Activated naive CD8-positive, alpha-beta T cell treated with anti-CD3 and anti-CD28 coated beads, Interleukin-2, amount 10 ng/mL, durations not matched to agents 7 days and 5 days (primary cell): ENCODE measurements around the gene LRRC46. TPM values are rescaled to one million over a fixed set of nuclear protein-coding genes. Genes with fewer than 3 reads are reported as not detected.

Experiments
- ATAC-seq: fragments of 150-1000 bp; cut with Tn5 transposase; one replicate; pipeline ENCODE4 v1.10.0; 2021; ENCODE audit warnings: low read depth, moderate library complexity
- POLR2A ChIA-PET: fragments of 350-600 bp; sonication (Branson Sonifier 250); formaldehyde crosslinking; loops from one replicate; lab custom pipeline; 2021; ENCODE audit warnings: antibody characterized with exemption; lab: Charles Lee
- DNase-seq: peaks from one replicate; pipeline ENCODE4 v3.0.0; 2021
- H3K27ac Mint-ChIP-seq: one replicate; pipeline ENCODE4 v1.8.0; 2022; ENCODE audit warnings: mild to moderate bottlenecking, mixed read lengths
- H3K27me3 Mint-ChIP-seq: one replicate; pipeline ENCODE4 v1.8.0; 2022; ENCODE audit warnings: mild to moderate bottlenecking, moderate library complexity, mixed read lengths
- H3K36me3 Mint-ChIP-seq: one replicate; pipeline ENCODE4 v1.8.0; 2021; ENCODE audit warnings: mild to moderate bottlenecking, mixed read lengths
- H3K4me1 Mint-ChIP-seq: one replicate; pipeline ENCODE4 v1.8.0; 2021; ENCODE audit warnings: mixed read lengths
- H3K4me3 Mint-ChIP-seq: one replicate; pipeline ENCODE4 v1.8.0; 2022; ENCODE audit warnings: mild to moderate bottlenecking, moderate library complexity, mixed read lengths
- H3K9me3 Mint-ChIP-seq: one replicate; pipeline ENCODE4 v1.8.0; 2021; ENCODE audit warnings: mixed read lengths
- total RNA-seq, 2 experiments: library from RNA; stranded (reverse); gene quantifications; one replicate each; pipeline ENCODE4 v1.2.3, GENCODE V29; 2021

Gene LRRC46
- total RNA-seq, 2 experiments from 2014 or later: 0.42 to 0.43 TPM

- H3K27ac Mint-ChIP-seq: no peak overlapping the region
- DNase-seq: no peak
- H3K27me3 Mint-ChIP-seq: no peaks in the 10 kb centered on the region
- no peak for ATAC-seq
- H3K4me1 Mint-ChIP-seq: peaks cover 15% of the 10 kb centered on the region
- POLR2A ChIA-PET: interaction anchor here (1.4 kb wide), 1 partner anchor 81 kb away, joined by 3 read pairs; no protein-coding TSS in a partner anchor
- peaks cover 16% of the 10 kb centered on the region for H3K36me3 Mint-ChIP-seq
- no peak overlapping the region for H3K4me3 Mint-ChIP-seq
- H3K9me3 Mint-ChIP-seq: no peaks in the 10 kb centered on the region
Observed at GRCh38 chr17:47823519-47823918, 8.0 kb upstream of the LRRC46 start.

- Mint-ChIP-seq H3K27me3 (no peaks in the 10 kb centered on the region), H3K4me1 (peaks cover 27% of the 10 kb centered on the region), H3K36me3 (peaks cover 11% of the 10 kb centered on the region), H3K4me3 (peak overlapping the region; percentile 97), H3K27ac (peak overlapping the region; percentile 74), H3K9me3 (no peaks in the 10 kb centered on the region)
- POLR2A ChIA-PET: interaction anchor here (1.0 kb wide), 1 partner anchor 11 kb away, joined by 4 read pairs; the partner anchor contains the start of gene SCRN2
- DNase-seq (no peak), ATAC-seq (no peak)
Observed at GRCh38 chr17:47829870-47830269, 1.6 kb upstream of the LRRC46 start.

DNA sequence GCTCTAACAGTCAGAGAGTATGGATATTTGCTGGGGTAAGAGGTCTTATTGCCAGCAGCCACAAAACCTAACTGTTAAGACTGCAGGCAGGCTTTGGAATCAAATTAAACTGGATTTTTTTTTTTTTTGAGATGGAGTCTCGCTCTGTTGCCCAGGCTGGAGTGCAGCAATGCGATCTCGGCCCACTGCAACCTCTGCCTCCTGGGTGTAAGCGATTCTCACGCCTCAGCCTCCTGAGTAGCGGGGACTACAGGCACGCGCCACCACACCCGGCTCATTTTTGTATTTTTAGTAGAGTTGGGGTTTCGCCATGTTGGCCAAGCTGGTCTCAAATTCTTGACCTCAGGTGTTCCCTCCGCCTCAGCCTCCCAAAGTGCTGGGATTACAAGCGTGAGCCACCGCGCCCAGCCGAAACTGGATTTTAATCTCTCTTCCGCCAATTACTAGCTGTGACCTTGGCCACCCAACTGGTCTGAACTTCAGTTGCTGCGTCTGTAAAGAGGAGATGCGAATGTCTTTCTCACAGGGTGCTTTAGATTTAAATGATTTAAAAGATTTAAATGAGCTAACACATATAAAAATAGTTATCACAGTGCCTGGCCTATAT, 971 bp upstream of the LRRC46 start:
- peaks cover 8% of the 10 kb centered on the region for H3K36me3 Mint-ChIP-seq
- DNase-seq (no peak), ATAC-seq (no peak)
- no peaks in the 10 kb centered on the region for H3K27me3 Mint-ChIP-seq
- peaks cover 34% of the 10 kb centered on the region for H3K4me1 Mint-ChIP-seq
- H3K4me3 Mint-ChIP-seq: peak overlapping the region; percentile 97
- POLR2A ChIA-PET: interaction anchor here (1.0 to 1.6 kb wide), 3 partner anchors 9 to 183 kb away, joined by 4 to 19 read pairs (median 5); partner anchors contain the start of genes OSBPL7 and SCRN2
- H3K9me3 Mint-ChIP-seq: no peaks in the 10 kb centered on the region
- peak overlapping the region; percentile 95 for H3K27ac Mint-ChIP-seq

DNA sequence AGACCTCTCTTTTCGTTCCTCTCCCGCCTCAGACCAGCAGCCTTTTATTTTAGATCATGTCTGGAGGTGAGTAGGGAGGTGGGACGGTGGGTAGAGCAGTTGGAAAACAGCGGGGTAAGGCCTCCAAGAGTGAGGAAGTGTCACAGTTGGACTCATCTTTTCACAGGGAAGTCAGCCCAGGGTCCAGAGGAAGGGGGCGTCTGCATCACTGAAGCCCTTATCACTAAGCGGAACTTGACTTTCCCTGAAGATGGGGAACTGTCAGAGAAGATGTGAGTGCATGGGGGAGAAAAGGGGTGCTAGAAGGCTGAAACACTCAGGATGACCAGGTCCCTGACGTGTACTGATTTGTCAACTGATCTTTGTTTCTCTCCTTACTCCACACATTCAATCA, 461 bp downstream of the LRRC46 start:
- Mint-ChIP-seq H3K4me3 (peak overlapping the region; percentile 97), H3K27ac (peak overlapping the region; percentile 95), H3K9me3 (no peaks in the 10 kb centered on the region), H3K36me3 (peaks cover 1% of the 10 kb centered on the region), H3K4me1 (peaks cover 38% of the 10 kb centered on the region), H3K27me3 (no peaks in the 10 kb centered on the region)
- ATAC-seq (no peak), DNase-seq (no peak)
- POLR2A ChIA-PET: interaction anchor here (0.6 to 1.7 kb wide), 14 partner anchors 8 to 217 kb away, joined by 3 to 19 read pairs (median 4); partner anchors contain the start of genes KPNB1, OSBPL7, PNPO and SCRN2

- DNase-seq (no peak), ATAC-seq (no peak)
- POLR2A ChIA-PET: interaction anchor here (2.3 kb wide), 1 partner anchor 61 kb away, joined by 7 read pairs; the partner anchor contains the start of gene SP2
- Mint-ChIP-seq H3K9me3 (no peaks in the 10 kb centered on the region), H3K4me1 (peaks cover 36% of the 10 kb centered on the region), H3K36me3 (peaks cover 1% of the 10 kb centered on the region), H3K27me3 (no peaks in the 10 kb centered on the region), H3K4me3 (no peak overlapping the region), H3K27ac (no peak overlapping the region)
Observed at GRCh38 chr17:47834756-47835155, 3.3 kb downstream of the LRRC46 start.

GRCh38 chr17:47836601-47837000, 5.1 kb downstream of the LRRC46 start:
- H3K4me3 Mint-ChIP-seq: no peak overlapping the region
- ATAC-seq (no peak), DNase-seq (no peak)
- peaks cover 3% of the 10 kb centered on the region for H3K36me3 Mint-ChIP-seq
- POLR2A ChIA-PET: interaction anchor here (1.0 to 2.3 kb wide), 3 partner anchors 59 to 187 kb away, joined by 4 to 7 read pairs (median 6); partner anchors contain the start of genes KPNB1 and SP2
- H3K27ac Mint-ChIP-seq: no peak overlapping the region
- H3K9me3 Mint-ChIP-seq: no peaks in the 10 kb centered on the region
- no peaks in the 10 kb centered on the region for H3K27me3 Mint-ChIP-seq
- peaks cover 38% of the 10 kb centered on the region for H3K4me1 Mint-ChIP-seq

DNA sequence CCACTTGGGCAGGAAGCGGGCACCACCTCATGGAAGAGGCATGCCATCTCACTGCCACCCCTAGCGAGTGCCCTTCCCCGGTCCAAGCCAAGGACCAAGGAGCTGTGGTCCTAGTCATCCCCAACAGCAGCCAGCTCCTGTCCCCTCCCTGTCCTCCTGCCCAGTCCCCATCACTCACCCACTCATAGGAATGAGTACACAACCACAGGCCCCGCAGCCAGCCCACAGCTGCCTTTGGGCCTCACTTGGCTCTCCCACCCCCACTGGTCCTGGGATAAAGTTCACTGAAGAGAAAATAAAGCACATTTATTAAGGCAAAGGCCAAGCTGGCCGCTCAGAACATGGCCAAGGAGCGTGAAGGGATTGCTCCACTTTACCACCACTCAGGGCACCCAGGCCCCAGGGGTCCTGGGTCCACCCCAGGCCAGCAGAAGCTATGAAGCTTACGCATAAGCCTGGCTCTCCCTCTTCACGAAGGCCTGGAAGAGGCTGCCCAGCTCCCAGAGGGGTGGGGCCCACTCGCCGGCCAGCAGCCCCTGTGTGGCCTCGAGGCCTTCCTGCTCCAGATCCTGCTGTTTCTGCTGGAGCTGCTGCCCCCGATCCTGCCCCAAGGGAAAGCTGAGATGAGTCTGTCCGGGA, 6.0 kb downstream of the LRRC46 start:
- H3K9me3 Mint-ChIP-seq: no peaks in the 10 kb centered on the region
- ATAC-seq (no peak), DNase-seq (no peak)
- peak overlapping the region; percentile 28 for H3K27ac Mint-ChIP-seq
- POLR2A ChIA-PET: interaction anchor here (1.9 to 2.3 kb wide), 2 partner anchors 58 to 180 kb away, joined by 6 to 7 read pairs; partner anchors contain the start of gene SP2
- no peak overlapping the region for H3K4me3 Mint-ChIP-seq
- H3K36me3 Mint-ChIP-seq: peaks cover 3% of the 10 kb centered on the region
- H3K27me3 Mint-ChIP-seq: no peaks in the 10 kb centered on the region
- peaks cover 40% of the 10 kb centered on the region for H3K4me1 Mint-ChIP-seq

DNA sequence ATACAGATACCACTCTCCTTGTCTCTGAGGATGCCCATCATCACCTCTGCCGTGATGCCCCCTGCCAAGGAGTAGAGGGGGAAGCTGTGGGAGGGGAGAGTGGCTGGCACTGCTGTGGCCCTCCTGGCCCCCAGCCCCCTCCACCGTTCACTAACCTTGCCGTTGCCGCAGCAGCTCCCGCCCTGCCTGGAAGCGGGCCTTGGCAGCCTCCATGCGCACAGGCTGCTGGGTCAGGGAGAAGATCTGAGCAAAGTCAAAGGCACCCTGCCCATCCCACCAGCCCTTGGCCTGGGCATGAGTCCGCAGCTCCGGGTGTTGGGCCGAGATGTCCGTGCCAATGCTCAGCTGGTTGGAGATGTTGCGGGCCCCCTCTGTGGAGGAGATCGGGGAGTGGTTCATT, 7.2 kb downstream of the LRRC46 start:
- H3K4me3 Mint-ChIP-seq: no peak overlapping the region
- no peaks in the 10 kb centered on the region for H3K27me3 Mint-ChIP-seq

DNA sequence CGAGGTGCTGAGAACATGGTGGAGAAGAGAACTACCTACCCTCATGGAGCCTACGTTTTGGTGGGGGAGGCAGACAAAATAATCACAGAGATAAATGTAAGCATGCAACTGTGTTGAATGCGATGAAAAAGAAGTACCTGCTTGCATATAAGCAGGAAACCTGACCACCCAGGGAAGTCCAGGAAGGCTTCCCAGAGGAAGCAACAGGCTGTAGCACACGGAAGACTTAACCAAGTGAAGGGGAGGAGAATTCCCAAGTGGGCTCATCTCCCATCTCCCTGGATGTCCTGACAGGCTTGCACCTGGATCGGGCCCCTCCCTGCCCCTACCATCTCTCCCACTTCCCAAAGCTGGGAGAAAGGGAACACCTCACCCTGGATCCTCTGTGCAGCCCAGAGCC, 7.6 kb downstream of the LRRC46 start:
- Mint-ChIP-seq H3K4me1 (peaks cover 43% of the 10 kb centered on the region), H3K36me3 (peaks cover 3% of the 10 kb centered on the region), H3K27me3 (no peaks in the 10 kb centered on the region), H3K9me3 (no peaks in the 10 kb centered on the region), H3K4me3 (no peak overlapping the region), H3K27ac (no peak overlapping the region)
- DNase-seq (no peak), ATAC-seq (no peak)
- POLR2A ChIA-PET: interaction anchor here (1.5 kb wide), 1 partner anchor 8 kb away, joined by 4 read pairs; the partner anchor contains the start of genes LRRC46 and MRPL10

More for the DNA sequence above, 7.2 kb downstream of the LRRC46 start:
- Mint-ChIP-seq H3K27ac (no peak overlapping the region), H3K9me3 (no peaks in the 10 kb centered on the region), H3K4me1 (peaks cover 45% of the 10 kb centered on the region), H3K36me3 (peaks cover 3% of the 10 kb centered on the region)
- DNase-seq (no peak), ATAC-seq (no peak)
- POLR2A ChIA-PET: no interaction called here

DNA sequence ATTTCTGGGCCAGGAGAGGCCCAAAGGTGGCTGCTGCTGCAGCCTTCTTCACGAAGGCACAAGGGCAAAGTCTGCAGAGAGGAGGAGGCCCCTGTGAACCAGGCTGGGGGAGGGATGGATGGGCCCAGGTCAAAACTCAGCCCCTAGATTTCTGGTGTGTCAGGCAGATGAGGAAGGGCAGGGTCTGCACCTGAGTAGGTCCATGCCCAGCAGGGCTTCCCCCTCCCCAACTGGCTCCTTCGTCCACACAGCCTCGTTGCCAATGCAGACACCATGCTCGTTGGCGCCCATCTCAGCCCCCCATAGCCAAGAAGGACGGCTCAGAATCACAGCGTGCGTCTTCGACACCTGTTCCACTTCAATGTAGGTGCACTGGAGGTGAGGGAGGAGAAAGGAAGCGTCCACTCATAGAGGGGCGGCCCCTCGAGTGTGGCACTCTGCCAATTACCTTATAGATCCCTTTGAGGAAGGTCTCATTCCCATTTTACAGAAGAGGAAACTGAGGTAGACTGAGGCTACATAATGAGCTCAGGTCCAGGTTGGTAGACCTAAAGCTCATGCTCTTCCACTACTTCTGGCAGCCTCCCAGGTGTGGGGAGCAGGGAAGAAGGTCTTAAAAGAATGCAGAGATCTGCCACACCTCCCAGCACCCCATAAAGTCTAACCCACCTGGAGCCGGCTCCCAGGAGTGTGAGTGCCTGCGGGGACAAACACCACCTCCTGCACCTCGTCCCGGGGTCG, 8.7 kb downstream of the LRRC46 start:
- Mint-ChIP-seq H3K4me3 (peak overlapping the region; percentile 100), H3K27me3 (peaks cover 3% of the 10 kb centered on the region), H3K4me1 (peaks cover 33% of the 10 kb centered on the region), H3K27ac (peak overlapping the region; percentile 68), H3K9me3 (no peaks in the 10 kb centered on the region), H3K36me3 (peaks cover 2% of the 10 kb centered on the region)
- ATAC-seq (no peak), DNase-seq (no peak)
- POLR2A ChIA-PET: interaction anchor here (0.9 to 3.3 kb wide), 6 partner anchors 9 to 131 kb away, joined by 4 to 31 read pairs (median 11); partner anchors contain the start of genes CDK5RAP3, LRRC46, MRPL10 and SP2

GRCh38 chr17:47840742-47841487, 9.4 kb downstream of the LRRC46 start, which contains the start of gene SCRN2:
Gene SCRN2 (minus strand): TSS chr17:47841273. CDS start chr17:47840843, 430 bp downstream.
- DNase-seq (peak; percentile 96), ATAC-seq (peak; percentile 84)
- Mint-ChIP-seq H3K27ac (peak within 1 kb of the TSS; percentile 95), H3K4me1 (peaks cover 25% of the 10 kb centered on the region), H3K9me3 (no peaks in the 10 kb centered on the region), H3K36me3 (peaks cover 2% of the 10 kb centered on the region), H3K27me3 (peaks cover 11% of the 10 kb centered on the region), H3K4me3 (peak within 1 kb of the TSS; percentile 100)
- POLR2A ChIA-PET: interaction anchor here (0.9 to 3.3 kb wide), 7 partner anchors 9 to 177 kb away, joined by 3 to 31 read pairs (median 6); partner anchors contain the start of genes CDK5RAP3, LRRC46, MRPL10 and SP2
